Activated naive CD8-positive, alpha-beta T cell treated with anti-CD3 and anti-CD28 coated beads, Interleukin-2, amount 10 ng/mL, durations not matched to agents 7 days and 5 days (primary cell): ENCODE measurements around the gene USP7. TPM values are rescaled to one million over a fixed set of nuclear protein-coding genes. Genes with fewer than 3 reads are reported as not detected.
"Not testable (repeated sequence)": the region's sequence is repeated elsewhere in the genome, so short reads cannot be mapped to it uniquely, and the experiment has no call there.

Experiments
- ATAC-seq: fragments of 150-1000 bp; cut with Tn5 transposase; one replicate; pipeline ENCODE4 v1.10.0; 2021; ENCODE audit warnings: low read depth, moderate library complexity
- POLR2A ChIA-PET: fragments of 350-600 bp; sonication (Branson Sonifier 250); formaldehyde crosslinking; loops from one replicate; lab custom pipeline; 2021; ENCODE audit warnings: antibody characterized with exemption; lab: Charles Lee
- DNase-seq: peaks from one replicate; pipeline ENCODE4 v3.0.0; 2021
- H3K27ac Mint-ChIP-seq: one replicate; pipeline ENCODE4 v1.8.0; 2022; ENCODE audit warnings: mild to moderate bottlenecking, mixed read lengths
- H3K27me3 Mint-ChIP-seq: one replicate; pipeline ENCODE4 v1.8.0; 2022; ENCODE audit warnings: mild to moderate bottlenecking, moderate library complexity, mixed read lengths
- H3K36me3 Mint-ChIP-seq: one replicate; pipeline ENCODE4 v1.8.0; 2021; ENCODE audit warnings: mild to moderate bottlenecking, mixed read lengths
- H3K4me1 Mint-ChIP-seq: one replicate; pipeline ENCODE4 v1.8.0; 2021; ENCODE audit warnings: mixed read lengths
- H3K4me3 Mint-ChIP-seq: one replicate; pipeline ENCODE4 v1.8.0; 2022; ENCODE audit warnings: mild to moderate bottlenecking, moderate library complexity, mixed read lengths
- H3K9me3 Mint-ChIP-seq: one replicate; pipeline ENCODE4 v1.8.0; 2021; ENCODE audit warnings: mixed read lengths
- total RNA-seq, 2 experiments: library from RNA; stranded (reverse); gene quantifications; one replicate each; pipeline ENCODE4 v1.2.3, GENCODE V29; 2021

USP7 gene
- total RNA-seq, 2 experiments from 2014 or later: 153 to 162 TPM

DNA sequence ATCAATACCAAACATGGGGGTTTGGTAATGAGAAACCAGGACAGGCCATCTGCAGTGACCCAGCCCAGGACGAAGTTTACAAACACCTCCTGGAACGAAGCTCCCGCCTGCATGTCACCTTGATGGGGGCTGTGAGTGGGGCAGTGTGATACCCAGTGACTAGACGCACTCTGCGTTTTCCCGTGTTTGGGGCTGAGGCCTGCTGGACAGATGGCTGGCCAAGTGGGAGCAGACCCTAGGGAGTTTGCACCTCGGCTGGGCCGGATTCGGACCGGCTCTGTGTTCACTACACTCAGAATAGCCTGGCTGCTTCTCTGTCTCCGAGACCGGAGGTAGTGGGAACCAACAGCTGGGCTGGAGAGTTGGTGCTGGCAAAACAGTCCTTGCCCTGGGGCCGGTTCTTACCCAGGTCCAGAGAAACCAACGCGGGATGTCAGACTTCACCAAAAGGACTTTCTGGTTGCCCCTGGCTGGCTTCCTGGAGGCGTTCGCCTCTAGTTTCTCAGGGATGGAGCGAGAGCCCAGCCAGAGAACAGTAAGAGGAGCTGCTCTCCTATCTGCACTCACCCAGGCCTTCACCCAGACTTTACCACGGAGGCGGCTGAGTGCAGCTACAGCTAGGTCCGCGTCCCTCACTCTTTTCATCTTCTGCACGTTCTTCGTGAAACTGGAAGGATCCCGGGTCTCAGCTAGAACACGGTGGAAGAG, 115.3 kb downstream of the USP7 start:
- H3K4me1 Mint-ChIP-seq: peaks cover 14% of the 10 kb centered on the region
- H3K9me3 Mint-ChIP-seq: no peaks in the 10 kb centered on the region
- POLR2A ChIA-PET: interaction anchor here (0.6 to 1.8 kb wide), 3 partner anchors 22 to 31 kb away, joined by 3 to 6 read pairs (median 4); no protein-coding TSS in a partner anchor
- H3K27ac Mint-ChIP-seq: no peak overlapping the region
- no peaks in the 10 kb centered on the region for H3K27me3 Mint-ChIP-seq
- DNase-seq: no peak
- H3K4me3 Mint-ChIP-seq: no peak overlapping the region
- no peak for ATAC-seq
- peaks cover 15% of the 10 kb centered on the region for H3K36me3 Mint-ChIP-seq

DNA sequence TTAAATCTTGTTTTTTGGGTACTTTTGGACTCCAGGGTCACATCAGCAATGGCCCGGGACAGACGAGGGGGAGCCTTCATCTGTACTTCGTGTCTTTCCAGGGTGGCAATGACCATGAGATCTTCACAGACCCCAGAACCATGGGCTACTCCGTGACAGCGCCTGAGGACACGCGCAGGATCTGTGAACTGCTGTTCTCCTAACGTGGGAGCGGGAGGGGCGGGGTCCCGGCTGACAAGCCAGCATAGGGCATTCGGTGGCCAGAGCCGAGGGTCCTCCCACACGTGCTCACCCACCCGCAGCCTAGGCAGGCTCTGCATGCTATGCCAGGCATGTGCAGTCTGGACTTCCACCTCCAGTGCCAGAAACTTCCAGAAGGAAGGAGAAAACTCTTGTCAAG, 116.1 kb downstream of the USP7 start:
- POLR2A ChIA-PET: interaction anchor here (0.7 to 1.8 kb wide), 2 partner anchors 32 to 251 kb away, joined by 3 to 6 read pairs; no protein-coding TSS in a partner anchor
- ATAC-seq (no peak), DNase-seq (no peak)
- Mint-ChIP-seq H3K36me3 (peaks cover 15% of the 10 kb centered on the region), H3K4me1 (peaks cover 10% of the 10 kb centered on the region), H3K27ac (no peak overlapping the region), H3K9me3 (no peaks in the 10 kb centered on the region), H3K4me3 (no peak overlapping the region), H3K27me3 (no peaks in the 10 kb centered on the region)

DNA sequence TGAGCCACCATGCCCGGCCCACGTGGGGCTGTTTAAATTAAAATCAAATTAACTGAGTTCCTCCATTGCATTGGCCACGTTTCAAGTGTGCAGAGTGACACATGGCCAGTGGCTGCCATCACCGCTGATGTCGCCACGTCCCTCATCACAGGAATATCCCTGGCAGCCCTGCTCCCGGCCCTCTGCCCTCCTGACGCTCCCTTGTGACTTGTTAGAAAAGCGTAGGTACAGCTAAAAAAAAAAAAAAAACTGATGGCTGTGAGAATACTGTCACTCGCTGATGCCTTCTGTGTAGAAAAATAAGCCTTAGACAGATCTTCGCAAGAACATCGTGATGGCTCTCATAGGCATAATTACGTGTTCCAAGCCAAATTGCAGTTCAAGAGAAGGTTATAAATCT, 116.6 kb downstream of the USP7 start:
- POLR2A ChIA-PET: interaction anchor here (0.7 kb wide), 1 partner anchor 250 kb away, joined by 3 read pairs; no protein-coding TSS in a partner anchor
- DNase-seq (no peak), ATAC-seq (no peak)
- Mint-ChIP-seq H3K4me3 (no peak overlapping the region), H3K9me3 (no peaks in the 10 kb centered on the region), H3K36me3 (peaks cover 15% of the 10 kb centered on the region), H3K27ac (no peak overlapping the region), H3K4me1 (peaks cover 10% of the 10 kb centered on the region), H3K27me3 (no peaks in the 10 kb centered on the region)

DNA sequence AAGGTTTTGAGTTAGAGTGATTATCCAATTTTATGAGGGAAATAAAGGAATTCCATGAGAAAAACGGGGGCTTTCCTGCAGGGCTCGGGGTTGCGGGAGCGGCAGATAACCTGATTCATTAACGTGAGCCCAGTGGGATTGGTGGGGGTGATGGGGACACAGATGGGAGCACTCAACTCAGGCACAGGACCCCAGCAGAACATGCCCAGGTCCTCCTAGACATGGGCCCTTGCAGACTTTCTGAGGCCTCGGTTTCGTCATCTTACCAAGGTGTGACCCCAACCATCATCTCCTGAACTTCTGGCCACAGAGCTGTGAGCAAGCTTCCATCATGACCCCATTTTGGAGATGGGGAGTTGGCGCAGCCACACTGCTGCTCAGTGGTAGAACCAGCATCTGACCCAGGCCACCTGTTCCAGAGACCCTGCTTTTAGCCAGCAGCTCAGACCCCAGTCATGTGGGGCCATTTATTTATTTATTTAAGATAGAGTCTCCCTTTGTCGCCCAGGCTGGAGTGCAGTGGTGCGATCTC, 117.2 kb downstream of the USP7 start:
- Mint-ChIP-seq H3K27ac (no peak overlapping the region), H3K9me3 (no peaks in the 10 kb centered on the region), H3K27me3 (no peaks in the 10 kb centered on the region), H3K36me3 (peaks cover 11% of the 10 kb centered on the region), H3K4me1 (peaks cover 9% of the 10 kb centered on the region), H3K4me3 (no peak overlapping the region)
- no peak for DNase-seq
- POLR2A ChIA-PET: no interaction called here
- no peak for ATAC-seq

DNA sequence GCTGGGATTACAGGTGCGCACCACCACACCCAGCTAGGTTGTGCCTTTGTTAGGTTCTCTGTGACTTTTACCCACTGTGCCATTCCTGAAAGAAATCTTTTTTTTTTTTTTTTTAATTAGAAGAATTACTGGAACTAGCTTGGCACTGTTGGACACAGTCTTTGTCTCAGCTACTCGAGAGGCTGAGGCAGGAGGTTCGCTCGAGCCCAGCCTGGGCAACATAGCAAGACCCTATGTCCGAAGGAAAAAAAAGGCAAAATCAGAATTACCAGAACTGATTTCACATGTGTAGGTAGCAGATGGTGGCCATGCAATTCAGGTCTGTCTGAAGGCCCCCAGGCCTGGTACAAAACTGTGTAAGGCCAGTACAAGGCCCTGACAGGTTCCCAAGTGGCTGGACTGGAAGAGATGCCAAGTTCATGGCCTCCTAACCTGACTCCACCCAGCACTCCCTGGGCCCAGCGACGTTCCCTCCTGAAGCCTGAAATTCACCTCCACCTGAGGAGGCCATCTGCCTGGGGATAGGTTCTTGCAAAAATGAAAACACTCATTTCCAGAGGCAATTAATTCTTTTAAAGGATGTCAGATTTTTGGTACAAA, 117.9 kb downstream of the USP7 start:
- peaks cover 5% of the 10 kb centered on the region for H3K4me1 Mint-ChIP-seq
- H3K27ac Mint-ChIP-seq: no peak overlapping the region
- peaks cover 9% of the 10 kb centered on the region for H3K36me3 Mint-ChIP-seq
- DNase-seq (no peak), ATAC-seq (no peak)
- H3K4me3 Mint-ChIP-seq: no peak overlapping the region
- POLR2A ChIA-PET: no interaction called here
- no peaks in the 10 kb centered on the region for H3K9me3 Mint-ChIP-seq
- no peaks in the 10 kb centered on the region for H3K27me3 Mint-ChIP-seq

DNA sequence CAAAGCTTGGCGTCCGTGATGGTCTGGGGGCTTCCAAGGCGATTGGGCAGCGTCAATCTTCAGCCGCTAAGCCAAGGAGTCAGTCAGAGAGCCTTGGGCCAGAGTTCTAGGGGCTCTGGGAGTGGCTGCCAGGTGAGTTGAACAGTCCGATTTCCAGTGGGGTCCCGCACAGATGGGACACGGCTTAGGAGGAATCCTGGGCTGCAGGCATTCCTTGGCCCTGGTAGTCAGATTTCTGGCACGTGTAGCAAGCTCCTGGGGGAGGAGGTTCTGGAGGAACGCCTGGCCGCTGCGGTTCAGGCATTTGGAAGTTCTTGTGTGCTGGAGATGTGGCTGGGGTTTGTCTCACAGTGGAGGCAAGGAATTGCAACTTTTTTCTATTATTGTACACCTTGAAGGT, 120.4 kb downstream of the USP7 start:
- DNase-seq, H3K9me3 Mint-ChIP-seq, H3K27me3 Mint-ChIP-seq, H3K4me3 Mint-ChIP-seq, H3K36me3 Mint-ChIP-seq, H3K4me1 Mint-ChIP-seq, POLR2A ChIA-PET, H3K27ac Mint-ChIP-seq, ATAC-seq: not testable (repeated sequence)

Other genes with a start within 250 kb of the USP7 start
- gene TMEM186, start 166.3 kb downstream of the USP7 start, total RNA-seq: 10 to 100 TPM; 11.9 to 12.6 TPM
- gene PMM2, start 166.1 kb downstream of the USP7 start, total RNA-seq: 10 to 100 TPM; 36.4 to 38.5 TPM
- gene CARHSP1, start 94.9 kb downstream of the USP7 start, total RNA-seq: 100 to 1,000 TPM; 157 to 173 TPM
- gene LITAFD, start 81.6 kb downstream of the USP7 start, total RNA-seq: not detected
- gene HAPSTR1, start 127.7 kb upstream of the USP7 start, total RNA-seq: 10 to 100 TPM; 71.6 to 72.2 TPM